Type B pancreatic cell (in vitro differentiated cells): ENCODE measurements around the gene CLDN3. TPM values are rescaled to one million over a fixed set of nuclear protein-coding genes. Genes with fewer than 3 reads are reported as not detected.
"Not testable (repeated sequence)": the region's sequence is repeated elsewhere in the genome, so short reads cannot be mapped to it uniquely, and the experiment has no call there.

Experiments used
- DNase-seq: peaks from one replicate; pipeline ENCODE4 v3.0.0; 2021; ENCODE audit warnings: mixed read lengths; ENCODE audit not compliant: unreplicated experiment; ENCODE audit errors: extremely low spot score
- H3K27ac Mint-ChIP-seq: 2 replicates; pipeline ENCODE4 v1.8.0; 2021; ENCODE audit warnings: mild to moderate bottlenecking, mixed read lengths
- H3K27me3 Mint-ChIP-seq: 2 replicates; pipeline ENCODE4 v1.8.0; 2021; ENCODE audit warnings: mixed read lengths
- H3K36me3 Mint-ChIP-seq: 2 replicates; pipeline ENCODE4 v1.8.0; 2021; ENCODE audit warnings: mixed read lengths
- H3K4me1 Mint-ChIP-seq: one replicate; pipeline ENCODE4 v1.8.0; 2021; ENCODE audit warnings: mixed read lengths; ENCODE audit not compliant: unreplicated experiment
- H3K4me3 Mint-ChIP-seq: 2 replicates; pipeline ENCODE4 v1.8.0; 2021; ENCODE audit warnings: mild to moderate bottlenecking, mixed read lengths
- H3K9me3 Mint-ChIP-seq: 2 replicates; pipeline ENCODE4 v1.8.0; 2021; ENCODE audit warnings: mixed read lengths
- total RNA-seq: library from RNA; stranded (reverse); gene quantifications from 2 replicates; pipeline ENCODE4 v1.2.1, GENCODE V29; 2021; ENCODE audit warnings: low replicate concordance
- TF ChIP-seq, protein P1 (sequence below): fragments of 200-600 bp; sonication (generic); conservative IDR thresholded peaks from 2 replicates; pipeline ENCODE4 v1.5.0; 2021; ENCODE audit warnings: antibody characterized with exemption, mild to moderate bottlenecking

CLDN3 gene
- total RNA-seq, 1 donor from 2014 or later, result 13.6 TPM

DNA sequence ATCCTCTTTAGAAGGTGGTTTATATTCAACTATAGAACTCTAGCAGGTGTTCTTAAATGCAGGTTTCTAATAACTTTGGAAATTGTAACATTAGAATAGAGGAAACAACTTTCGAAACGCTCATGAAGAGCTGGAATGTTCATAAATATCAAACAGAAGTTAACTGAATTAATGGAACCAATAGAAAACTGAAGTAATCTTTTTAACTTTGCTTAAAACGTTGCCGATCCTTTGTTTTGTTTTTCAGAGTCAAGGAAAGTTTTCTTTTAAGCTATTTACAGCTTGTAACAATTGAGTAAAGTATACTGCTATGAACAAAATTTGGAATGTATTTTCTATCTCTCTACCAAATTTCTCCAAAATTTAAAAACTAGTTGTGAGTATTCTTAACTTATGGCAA, 19.0 kb upstream of the CLDN3 start:
- H3K36me3 Mint-ChIP-seq, result no peaks in the 10 kb centered on the region
- TF ChIP-seq, protein P1, sequence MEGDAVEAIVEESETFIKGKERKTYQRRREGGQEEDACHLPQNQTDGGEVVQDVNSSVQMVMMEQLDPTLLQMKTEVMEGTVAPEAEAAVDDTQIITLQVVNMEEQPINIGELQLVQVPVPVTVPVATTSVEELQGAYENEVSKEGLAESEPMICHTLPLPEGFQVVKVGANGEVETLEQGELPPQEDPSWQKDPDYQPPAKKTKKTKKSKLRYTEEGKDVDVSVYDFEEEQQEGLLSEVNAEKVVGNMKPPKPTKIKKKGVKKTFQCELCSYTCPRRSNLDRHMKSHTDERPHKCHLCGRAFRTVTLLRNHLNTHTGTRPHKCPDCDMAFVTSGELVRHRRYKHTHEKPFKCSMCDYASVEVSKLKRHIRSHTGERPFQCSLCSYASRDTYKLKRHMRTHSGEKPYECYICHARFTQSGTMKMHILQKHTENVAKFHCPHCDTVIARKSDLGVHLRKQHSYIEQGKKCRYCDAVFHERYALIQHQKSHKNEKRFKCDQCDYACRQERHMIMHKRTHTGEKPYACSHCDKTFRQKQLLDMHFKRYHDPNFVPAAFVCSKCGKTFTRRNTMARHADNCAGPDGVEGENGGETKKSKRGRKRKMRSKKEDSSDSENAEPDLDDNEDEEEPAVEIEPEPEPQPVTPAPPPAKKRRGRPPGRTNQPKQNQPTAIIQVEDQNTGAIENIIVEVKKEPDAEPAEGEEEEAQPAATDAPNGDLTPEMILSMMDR, result no peak
- H3K4me1 Mint-ChIP-seq, result peaks cover 10% of the 10 kb centered on the region
- no peak overlapping the region for H3K4me3 Mint-ChIP-seq
- peaks cover 3% of the 10 kb centered on the region for H3K9me3 Mint-ChIP-seq
- H3K27ac Mint-ChIP-seq, result no peak overlapping the region
- no peaks in the 10 kb centered on the region for H3K27me3 Mint-ChIP-seq
- no peak for DNase-seq

DNA sequence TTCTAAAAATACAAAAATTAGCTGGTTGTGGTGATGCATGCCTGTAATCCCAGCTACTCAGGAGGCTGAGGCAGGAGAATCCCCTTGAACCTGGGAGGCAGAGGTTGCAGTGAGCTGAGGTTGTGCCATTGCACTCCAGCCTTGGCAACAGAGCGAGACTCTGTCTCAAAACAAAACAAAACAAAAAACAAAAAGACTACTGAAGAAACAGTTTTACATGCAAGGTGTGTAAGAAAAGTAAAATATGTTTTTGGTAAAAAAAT, 17.6 kb upstream of the CLDN3 start:
- not testable (repeated sequence) for H3K27ac Mint-ChIP-seq, H3K4me3 Mint-ChIP-seq, H3K36me3 Mint-ChIP-seq, H3K27me3 Mint-ChIP-seq, H3K4me1 Mint-ChIP-seq, H3K9me3 Mint-ChIP-seq, DNase-seq

- Mint-ChIP-seq H3K27ac (no peak overlapping the region), H3K27me3 (no peaks in the 10 kb centered on the region), H3K9me3 (peaks cover 3% of the 10 kb centered on the region), H3K4me3 (no peak overlapping the region), H3K36me3 (no peaks in the 10 kb centered on the region), H3K4me1 (no peaks in the 10 kb centered on the region)
- TF ChIP-seq, protein P1, result no peak
- DNase-seq, result no peak
Measured at GRCh38 chr7:73786588-73786987, 16.5 kb upstream of the CLDN3 start.

DNA sequence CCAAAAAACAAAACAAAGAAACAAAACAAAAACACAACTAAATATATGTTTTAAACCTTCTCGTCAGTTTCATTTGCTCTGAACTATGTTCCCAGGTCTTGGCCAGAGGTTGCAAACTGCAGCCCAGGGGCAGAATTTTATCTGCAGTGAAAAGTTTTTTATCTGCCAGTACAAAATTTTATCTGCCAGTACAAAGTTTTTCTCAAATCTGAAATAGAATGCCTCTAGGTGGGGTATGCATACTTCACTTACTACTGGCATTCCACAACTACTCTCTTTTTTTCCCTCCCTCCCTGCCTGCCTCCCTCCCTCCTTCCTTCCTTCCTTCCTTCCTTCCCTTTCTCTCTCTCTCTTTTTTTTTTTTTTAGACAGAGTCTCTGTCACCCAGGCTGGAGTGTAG, 9.4 kb upstream of the CLDN3 start:
- peaks cover 3% of the 10 kb centered on the region for H3K36me3 Mint-ChIP-seq
- DNase-seq, result no peak
- H3K27ac Mint-ChIP-seq, result no peak overlapping the region
- H3K4me3 Mint-ChIP-seq, result no peak overlapping the region
- TF ChIP-seq, protein P1, result no peak
- peaks cover 7% of the 10 kb centered on the region for H3K9me3 Mint-ChIP-seq
- no peaks in the 10 kb centered on the region for H3K27me3 Mint-ChIP-seq
- peaks cover 4% of the 10 kb centered on the region for H3K4me1 Mint-ChIP-seq

- no peak for DNase-seq
- TF ChIP-seq, protein P1, result no peak
Measured at GRCh38 chr7:73778801-73779389, 8.8 kb upstream of the CLDN3 start.

DNA sequence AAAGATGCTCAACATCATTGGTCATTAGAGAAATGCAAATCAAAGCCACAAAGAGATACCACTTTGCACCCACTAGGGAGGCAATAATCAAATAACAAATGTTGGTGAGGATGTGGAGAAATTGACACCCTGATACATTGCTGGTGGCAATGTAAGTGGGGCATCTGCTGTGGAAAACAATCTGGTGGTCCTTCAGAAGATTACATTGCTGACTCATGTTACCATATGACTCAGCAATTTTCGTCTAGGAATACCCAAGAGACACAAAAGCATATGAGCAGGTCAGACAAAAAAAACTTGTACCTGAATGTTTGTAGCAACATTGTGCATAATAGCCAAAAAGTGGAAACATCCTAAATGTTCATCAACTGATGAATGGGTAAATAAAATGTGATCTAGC, 4.9 kb upstream of the CLDN3 start:
- H3K4me1 Mint-ChIP-seq, result peaks cover 8% of the 10 kb centered on the region
- no peak overlapping the region for H3K27ac Mint-ChIP-seq
- H3K4me3 Mint-ChIP-seq, result no peak overlapping the region
- TF ChIP-seq, protein P1, result no peak
- DNase-seq, result no peak
- peaks cover 15% of the 10 kb centered on the region for H3K27me3 Mint-ChIP-seq
- H3K36me3 Mint-ChIP-seq, result no peaks in the 10 kb centered on the region
- H3K9me3 Mint-ChIP-seq, result no peaks in the 10 kb centered on the region

More at GRCh38 chr7:73778801-73779389, 8.8 kb upstream of the CLDN3 start:
- Mint-ChIP-seq H3K27ac (no peak overlapping the region), H3K4me3 (no peak overlapping the region), H3K4me1 (peaks cover 4% of the 10 kb centered on the region), H3K36me3 (peaks cover 3% of the 10 kb centered on the region), H3K27me3 (no peaks in the 10 kb centered on the region), H3K9me3 (peaks cover 7% of the 10 kb centered on the region)
